G401 (cell line): ENCODE results near the gene ARID4B. TPM values are rescaled to one million over a fixed set of nuclear protein-coding genes. Genes with fewer than 3 reads are reported as not detected.
A peak's percentile ranks its signal among the peaks of the same experiment; 100 is the strongest.
"Not testable (repeated sequence)": the region's sequence is repeated elsewhere in the genome, so short reads cannot be mapped to it uniquely, and the experiment has no call there.

Experiments
- DNase-seq: peaks from one replicate; pipeline ENCODE4 v3.0.0-alpha.2; 2015; ENCODE audit warnings: low spot score
- in situ Hi-C: cut with HindIII; loops from 2 replicates; pipeline ENCODE4 v1.10.0; 2016; ENCODE audit warnings: low sequenced_read_pairs, mixed read lengths
- total RNA-seq: library from RNA; depleted of rRNA; stranded (reverse); fragments of >200 nt; shearing (Covaris generic); gene quantifications from 2 replicates; pipeline ENCODE4 v1.2.3, GENCODE V29; 2014

Gene ARID4B
- total RNA-seq, 1 experiment from 2014 or later, result 11.2 TPM

GRCh38 chr1:235206533-235207208, 121.3 kb downstream of the ARID4B start:
- DNase-seq, result no peak
- in situ Hi-C loops, result no loop called here

GRCh38 chr1:235205687-235206086, 122.3 kb downstream of the ARID4B start:
- in situ Hi-C loops, result no loop called here
- DNase-seq, result no peak

GRCh38 chr1:235203428-235203827, 124.6 kb downstream of the ARID4B start:
- no peak for DNase-seq
- in situ Hi-C loops, result no loop called here

GRCh38 chr1:235202447-235202846, 125.5 kb downstream of the ARID4B start:
- in situ Hi-C loops, DNase-seq: not testable (repeated sequence)

GRCh38 chr1:235199441-235199840, 128.5 kb downstream of the ARID4B start:
- peak; percentile 46 for DNase-seq
- in situ Hi-C loops, result no loop called here

- in situ Hi-C loops, result no loop called here
- DNase-seq, result no peak
These were observed 137.5 kb downstream of the ARID4B start for GRCh38 chr1:235190431-235190830.

- DNase-seq, result no peak
- in situ Hi-C loops, result no loop called here
These were observed 140.7 kb downstream of the ARID4B start for GRCh38 chr1:235187316-235187715.

- in situ Hi-C loops, result no loop called here
- no peak for DNase-seq
These were observed 146.3 kb downstream of the ARID4B start for GRCh38 chr1:235181561-235182245.

GRCh38 chr1:235180916-235181460, 147.0 kb downstream of the ARID4B start:
- in situ Hi-C loops, result no loop called here

GRCh38 chr1:235176486-235176885, 151.5 kb downstream of the ARID4B start:
- in situ Hi-C loops, result no loop called here
- no peak for DNase-seq

More at GRCh38 chr1:235180916-235181460, 147.0 kb downstream of the ARID4B start:
- DNase-seq, result no peak

- DNase-seq, result no peak
- in situ Hi-C loops, result no loop called here
These were observed 158.0 kb downstream of the ARID4B start for GRCh38 chr1:235169986-235170385.

GRCh38 chr1:235168375-235168774, 159.6 kb downstream of the ARID4B start:
- in situ Hi-C loops, result no loop called here
- DNase-seq, result no peak

- DNase-seq, result no peak
- in situ Hi-C loops, result no loop called here
These were observed 166.2 kb downstream of the ARID4B start for GRCh38 chr1:235161685-235162327.

GRCh38 chr1:235160957-235161684, 166.9 kb downstream of the ARID4B start, which contains the start of gene RBM34:
TSS of gene RBM34 (minus strand) at chr1:235161250. CDS start at chr1:235161226, 24 bp downstream.
- DNase-seq, result peak; percentile 90
- in situ Hi-C loops, result no loop called here

GRCh38 chr1:235160383-235160956, 167.5 kb downstream of the ARID4B start:
- peak; percentile 62 for DNase-seq
- in situ Hi-C loops, result no loop called here

- in situ Hi-C loops, DNase-seq: not testable (repeated sequence)
These were observed 168.0 kb downstream of the ARID4B start for GRCh38 chr1:235159930-235160329.

GRCh38 chr1:235159284-235159683, 168.7 kb downstream of the ARID4B start:
- in situ Hi-C loops, DNase-seq: not testable (repeated sequence)

- DNase-seq, result no peak
- in situ Hi-C loops, result no loop called here
These were observed 169.3 kb downstream of the ARID4B start for GRCh38 chr1:235158680-235159079.

- in situ Hi-C loops, result no loop called here
- no peak for DNase-seq
These were observed 170.8 kb downstream of the ARID4B start for GRCh38 chr1:235157150-235157549.
